Measurements from ENCODE around the gene CTNNA1. TPM values are rescaled to one million over a fixed set of nuclear protein-coding genes. Genes with fewer than 3 reads are reported as not detected.

Gene CTNNA1
- total RNA-seq, 1 donor from 2014 or later = 304 TPM

GRCh38 chr5:138975098-138975847 lies 222.0 kb downstream of the CTNNA1 start:
- peaks cover 33% of the 10 kb centered on the region for H3K4me1 ChIP-seq
- DNase-seq (ENCODE audit: extremely low spot score in 2 of 2) = no peak
- H3K9me3 ChIP-seq = no peaks in the 10 kb centered on the region
- peak overlapping the region; percentile 53 for H3K27ac ChIP-seq
- no peaks in the 10 kb centered on the region for H3K36me3 ChIP-seq
- TF ChIP-seq POLR2A (IDR thresholded peaks at IDR 0.05) (no peak), CTCF (IDR thresholded peaks at IDR 0.05) (no peak)
- intact Hi-C loops (cut with DNase I) = no loop called here
- no peak overlapping the region for H3K4me3 ChIP-seq
- no peaks in the 10 kb centered on the region for H3K27me3 ChIP-seq

- intact Hi-C loops (cut with DNase I) = no loop called here
- no peaks in the 10 kb centered on the region for H3K9me3 ChIP-seq
- no peak overlapping the region for H3K27ac ChIP-seq
- no peaks in the 10 kb centered on the region for H3K36me3 ChIP-seq
- H3K4me1 ChIP-seq = peaks cover 20% of the 10 kb centered on the region
- no peak for DNase-seq (ENCODE audit: extremely low spot score in 2 of 2)
- no peaks in the 10 kb centered on the region for H3K27me3 ChIP-seq
- H3K4me3 ChIP-seq = no peak overlapping the region
- TF ChIP-seq CTCF (IDR thresholded peaks at IDR 0.05) (no peak), POLR2A (IDR thresholded peaks at IDR 0.05) (no peak), POLR2AphosphoS5 (IDR thresholded peaks at IDR 0.05; ENCODE audit: insufficient read depth in 1 of 2, low read depth in 1 of 2) (no peak)
These were observed 224.9 kb downstream of the CTNNA1 start for GRCh38 chr5:138978080-138978479.

GRCh38 chr5:138978581-138978980 lies 225.4 kb downstream of the CTNNA1 start:
- no peak for TF ChIP-seq POLR2A (IDR thresholded peaks at IDR 0.05)
- no peak for TF ChIP-seq POLR2AphosphoS5 (IDR thresholded peaks at IDR 0.05; ENCODE audit: insufficient read depth in 1 of 2, low read depth in 1 of 2)
- TF ChIP-seq CTCF (IDR thresholded peaks at IDR 0.05) = no peak
- no peak for DNase-seq (ENCODE audit: extremely low spot score in 2 of 2)
- peaks cover 20% of the 10 kb centered on the region for H3K4me1 ChIP-seq
- H3K9me3 ChIP-seq = no peaks in the 10 kb centered on the region
- no peaks in the 10 kb centered on the region for H3K27me3 ChIP-seq
- no peak overlapping the region for H3K27ac ChIP-seq
- intact Hi-C loops (cut with DNase I) = no loop called here
- no peak overlapping the region for H3K4me3 ChIP-seq
- no peaks in the 10 kb centered on the region for H3K36me3 ChIP-seq

GRCh38 chr5:138979684-138980280 lies 226.6 kb downstream of the CTNNA1 start:
- H3K27me3 ChIP-seq = no peaks in the 10 kb centered on the region
- intact Hi-C loops (cut with DNase I) = no loop called here
- H3K27ac ChIP-seq = no peak overlapping the region
- no peak overlapping the region for H3K4me3 ChIP-seq
- H3K4me1 ChIP-seq = peaks cover 8% of the 10 kb centered on the region
- DNase-seq (ENCODE audit: extremely low spot score in 2 of 2) = no peak
- no peaks in the 10 kb centered on the region for H3K36me3 ChIP-seq
- H3K9me3 ChIP-seq = no peaks in the 10 kb centered on the region
- TF ChIP-seq CTCF (IDR thresholded peaks at IDR 0.05) (no peak), POLR2AphosphoS5 (IDR thresholded peaks at IDR 0.05; ENCODE audit: insufficient read depth in 1 of 2, low read depth in 1 of 2) (no peak), POLR2A (IDR thresholded peaks at IDR 0.05) (no peak)

GRCh38 chr5:138980441-138980840 lies 227.2 kb downstream of the CTNNA1 start:
- Histone ChIP-seq H3K9me3 (no peaks in the 10 kb centered on the region), H3K36me3 (no peaks in the 10 kb centered on the region), H3K27me3 (no peaks in the 10 kb centered on the region), H3K4me3 (no peak overlapping the region), H3K27ac (no peak overlapping the region), H3K4me1 (peaks cover 2% of the 10 kb centered on the region)
- DNase-seq (ENCODE audit: extremely low spot score in 2 of 2) = no peak
- TF ChIP-seq POLR2AphosphoS5 (IDR thresholded peaks at IDR 0.05; ENCODE audit: insufficient read depth in 1 of 2, low read depth in 1 of 2) (no peak), CTCF (IDR thresholded peaks at IDR 0.05) (no peak), POLR2A (IDR thresholded peaks at IDR 0.05) (no peak)
- intact Hi-C loops (cut with DNase I) = no loop called here
